Measurements from ENCODE around the gene UBE2I.

Gene UBE2I

DNA sequence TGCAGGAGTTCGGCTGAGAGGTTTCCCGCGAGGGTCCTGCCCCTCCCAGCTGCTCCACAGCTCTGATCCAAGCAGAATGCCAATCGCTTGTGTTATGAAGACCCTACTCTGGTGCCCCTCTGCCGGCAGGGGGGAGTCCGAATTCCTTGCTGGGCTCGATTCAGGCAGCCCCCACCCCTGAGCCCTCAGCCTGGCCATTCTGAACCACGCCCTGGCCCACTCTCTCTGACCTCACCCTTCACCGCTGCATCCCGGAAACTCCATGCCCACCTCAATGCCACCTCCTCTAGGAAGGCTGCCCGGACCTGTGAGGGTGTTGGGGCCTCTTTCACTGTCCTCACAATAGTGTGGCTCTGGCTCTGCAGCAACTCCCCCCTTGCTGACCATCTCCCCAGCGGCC lies 7.9 kb upstream of the UBE2I start:
- no peak overlapping the region for H4K91ac ChIP-seq (ENCODE audit: low read depth, low read length, poor library complexity)
- H3K18ac ChIP-seq (ENCODE audit: low read length): peak overlapping the region; percentile 92
- peak overlapping the region; percentile 48 for H2AK5ac ChIP-seq (ENCODE audit: low read depth, low read length)
- peaks cover 0 to 48% (median 0%) of the 10 kb centered on the region in 3 experiments for H3K27me3 ChIP-seq (ENCODE audit: control insufficient read depth in 3 of 3, insufficient read depth in 3 of 3, low read depth in 1 of 3, low read length in 3 of 3)
- peak overlapping the region; percentile 38 for H3K14ac ChIP-seq (ENCODE audit: low read length)
- peak overlapping the region; percentile 90 for H2BK12ac ChIP-seq (ENCODE audit: low read length)
- no peaks in the 10 kb centered on the region for H3K36me3 ChIP-seq (replicated peaks in 1 of 2; ENCODE audit: control insufficient read depth in 2 of 2, insufficient read depth in 2 of 2, low read length in 2 of 2)
- no peak overlapping the region for H3K4me2 ChIP-seq (ENCODE audit: insufficient read depth, low read length, poor library complexity, severe bottlenecking)
- no peaks in the 10 kb centered on the region for H3K9me3 ChIP-seq (replicated peaks in 1 of 2; ENCODE audit: control insufficient read depth in 2 of 2, insufficient read depth in 1 of 2, low read depth in 1 of 2, low read length in 2 of 2)
- H2BK120ac ChIP-seq (ENCODE audit: low read depth, low read length): no peak overlapping the region
- H3K9ac ChIP-seq (ENCODE audit: low read depth, low read length, poor library complexity): no peak overlapping the region
- peak overlapping the region; percentile 95 for H3K23ac ChIP-seq (ENCODE audit: low read depth, low read length, poor library complexity)
- DNase-seq (ENCODE audit: low spot score): no peak
- peak overlapping the region; percentile 89 for H2AFZ ChIP-seq (ENCODE audit: low read length)
- whole genome bisulfite sequencing, 2 donors (ENCODE audit: extremely low coverage in 2 of 2, insufficient read length in 2 of 2, insufficient replicate concordance in 1 of 2): no CpG with 5 or more reads among the region's 12 CpGs
- no peaks in the 10 kb centered on the region for H3K79me1 ChIP-seq (ENCODE audit: low read depth, low read length)
- H3K27ac ChIP-seq (replicated peaks; ENCODE audit: low read length): no peak overlapping the region
- no peak overlapping the region for H3K4me3 ChIP-seq (ENCODE audit: low read length in 2 of 2)
- peak overlapping the region; percentile 60 for H2BK5ac ChIP-seq (ENCODE audit: low read length)
- H3K4me1 ChIP-seq (ENCODE audit: control insufficient read depth in 2 of 2, insufficient read depth in 1 of 2, low read depth in 1 of 2, low read length in 2 of 2): peaks cover 3 to 4% of the 10 kb centered on the region in 2 donors
- peak overlapping the region; percentile 70 for H4K8ac ChIP-seq (ENCODE audit: low read depth, low read length)
- H2BK15ac ChIP-seq (ENCODE audit: low read length): no peak overlapping the region
- peak overlapping the region; percentile 26 for H3K4ac ChIP-seq (ENCODE audit: low read length)

DNA sequence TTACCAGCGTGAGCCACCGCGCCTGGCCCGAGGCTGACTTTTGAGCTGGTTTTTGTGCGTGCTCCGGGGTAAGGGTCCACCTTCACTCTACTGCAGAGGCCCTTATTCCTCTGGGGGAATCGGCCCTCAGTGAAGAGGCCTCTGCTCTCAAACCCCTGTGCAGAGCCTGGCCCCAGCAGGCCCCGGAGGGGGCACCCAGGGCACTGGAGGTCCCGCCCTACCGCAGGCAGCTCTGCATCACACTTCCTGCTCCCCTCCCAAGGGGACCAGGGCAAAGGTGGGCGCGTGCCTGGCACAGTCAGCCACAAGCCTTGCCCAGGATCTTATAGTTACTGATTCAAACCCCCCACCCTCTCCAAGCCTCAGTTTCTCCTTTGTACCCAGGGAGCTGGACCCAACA lies 3.6 kb upstream of the UBE2I start:
- no CpG with 5 or more reads among the region's 12 CpGs for WGBS, 2 donors (ENCODE audit: extremely low coverage in 2 of 2, insufficient read length in 2 of 2, insufficient replicate concordance in 1 of 2)
- peak overlapping the region; percentile 17 for H3K18ac ChIP-seq (ENCODE audit: low read length)
- H3K27ac ChIP-seq (replicated peaks; ENCODE audit: low read length): no peak overlapping the region
- peaks cover 2 to 3% of the 10 kb centered on the region in 2 donors for H3K4me1 ChIP-seq (ENCODE audit: control insufficient read depth in 2 of 2, insufficient read depth in 1 of 2, low read depth in 1 of 2, low read length in 2 of 2)
- H3K4ac ChIP-seq (ENCODE audit: low read length): no peak overlapping the region
- DNase-seq (ENCODE audit: low spot score): no peak
- H3K79me1 ChIP-seq (ENCODE audit: low read depth, low read length): no peaks in the 10 kb centered on the region
- no peak overlapping the region for H3K4me2 ChIP-seq (ENCODE audit: insufficient read depth, low read length, poor library complexity, severe bottlenecking)
- H4K8ac ChIP-seq (ENCODE audit: low read depth, low read length): no peak overlapping the region
- peaks cover 0 to 12% (median 0%) of the 10 kb centered on the region in 3 experiments for H3K27me3 ChIP-seq (ENCODE audit: control insufficient read depth in 3 of 3, insufficient read depth in 3 of 3, low read depth in 1 of 3, low read length in 3 of 3)
- H3K4me3 ChIP-seq (ENCODE audit: low read length in 2 of 2): no peak overlapping the region
- peak overlapping the region; percentile 60 for H3K9ac ChIP-seq (ENCODE audit: low read depth, low read length, poor library complexity)
- no peak overlapping the region for H2AK5ac ChIP-seq (ENCODE audit: low read depth, low read length)
- H2BK12ac ChIP-seq (ENCODE audit: low read length): no peak overlapping the region
- peaks cover 0 to 6% of the 10 kb centered on the region in 2 donors for H3K36me3 ChIP-seq (replicated peaks in 1 of 2; ENCODE audit: control insufficient read depth in 2 of 2, insufficient read depth in 2 of 2, low read length in 2 of 2)
- H3K23ac ChIP-seq (ENCODE audit: low read depth, low read length, poor library complexity): no peak overlapping the region
- no peaks in the 10 kb centered on the region for H3K9me3 ChIP-seq (replicated peaks in 1 of 2; ENCODE audit: control insufficient read depth in 2 of 2, insufficient read depth in 1 of 2, low read depth in 1 of 2, low read length in 2 of 2)
- no peak overlapping the region for H2BK5ac ChIP-seq (ENCODE audit: low read length)
- no peak overlapping the region for H3K14ac ChIP-seq (ENCODE audit: low read length)
- H2BK15ac ChIP-seq (ENCODE audit: low read length): no peak overlapping the region
- no peak overlapping the region for H2BK120ac ChIP-seq (ENCODE audit: low read depth, low read length)
- no peak overlapping the region for H2AFZ ChIP-seq (ENCODE audit: low read length)
- H4K91ac ChIP-seq (ENCODE audit: low read depth, low read length, poor library complexity): no peak overlapping the region

DNA sequence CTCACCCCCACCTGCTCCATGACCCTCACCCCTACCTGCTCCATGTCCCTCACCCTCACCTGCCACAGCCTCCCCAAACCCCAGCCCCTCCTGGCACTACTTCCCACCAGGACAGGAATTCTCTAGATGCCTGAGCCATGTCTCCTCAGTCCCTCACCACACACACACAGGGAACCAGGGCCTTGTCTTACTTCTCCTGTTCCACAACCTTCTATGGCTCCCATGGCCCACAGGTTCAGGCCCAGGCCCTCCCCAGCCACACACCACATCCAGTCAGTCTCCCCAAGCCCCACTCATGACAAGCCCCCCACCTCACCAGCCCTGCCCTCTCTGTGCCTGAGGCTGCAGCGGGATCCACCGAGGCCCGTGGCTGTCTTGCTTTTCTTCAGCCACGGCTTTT lies 3.1 kb upstream of the UBE2I start:
- peaks cover 5 to 8% of the 10 kb centered on the region in 2 donors for H3K4me1 ChIP-seq (ENCODE audit: control insufficient read depth in 2 of 2, insufficient read depth in 1 of 2, low read depth in 1 of 2, low read length in 2 of 2)
- H2BK15ac ChIP-seq (ENCODE audit: low read length): no peak overlapping the region
- no peaks in the 10 kb centered on the region for H3K9me3 ChIP-seq (replicated peaks in 1 of 2; ENCODE audit: control insufficient read depth in 2 of 2, insufficient read depth in 1 of 2, low read depth in 1 of 2, low read length in 2 of 2)
- peaks cover 1% of the 10 kb centered on the region for H3K79me1 ChIP-seq (ENCODE audit: low read depth, low read length)
- no peak overlapping the region for H3K27ac ChIP-seq (replicated peaks; ENCODE audit: low read length)
- H3K18ac ChIP-seq (ENCODE audit: low read length): no peak overlapping the region
- H3K4me2 ChIP-seq (ENCODE audit: insufficient read depth, low read length, poor library complexity, severe bottlenecking): no peak overlapping the region
- no peak overlapping the region for H4K91ac ChIP-seq (ENCODE audit: low read depth, low read length, poor library complexity)
- no peak overlapping the region for H3K23ac ChIP-seq (ENCODE audit: low read depth, low read length, poor library complexity)
- no peak overlapping the region for H2AFZ ChIP-seq (ENCODE audit: low read length)
- H3K4ac ChIP-seq (ENCODE audit: low read length): no peak overlapping the region
- no peak overlapping the region for H3K14ac ChIP-seq (ENCODE audit: low read length)
- H3K4me3 ChIP-seq (ENCODE audit: low read length in 2 of 2): no peak overlapping the region
- peaks cover 0 to 11% of the 10 kb centered on the region in 2 donors for H3K36me3 ChIP-seq (replicated peaks in 1 of 2; ENCODE audit: control insufficient read depth in 2 of 2, insufficient read depth in 2 of 2, low read length in 2 of 2)
- no peak overlapping the region for H2BK5ac ChIP-seq (ENCODE audit: low read length)
- H3K9ac ChIP-seq (ENCODE audit: low read depth, low read length, poor library complexity): peak overlapping the region; percentile 60
- H4K8ac ChIP-seq (ENCODE audit: low read depth, low read length): no peak overlapping the region
- no peak overlapping the region for H2BK12ac ChIP-seq (ENCODE audit: low read length)
- peaks cover 0 to 9% (median 0%) of the 10 kb centered on the region in 3 experiments for H3K27me3 ChIP-seq (ENCODE audit: control insufficient read depth in 3 of 3, insufficient read depth in 3 of 3, low read depth in 1 of 3, low read length in 3 of 3)
- peak overlapping the region; percentile 32 for H2AK5ac ChIP-seq (ENCODE audit: low read depth, low read length)
- no peak overlapping the region for H2BK120ac ChIP-seq (ENCODE audit: low read depth, low read length)
- no CpG with 5 or more reads among the region's 4 CpGs for WGBS, 2 donors (ENCODE audit: extremely low coverage in 2 of 2, insufficient read length in 2 of 2, insufficient replicate concordance in 1 of 2)
- DNase-seq (ENCODE audit: low spot score): no peak

DNA sequence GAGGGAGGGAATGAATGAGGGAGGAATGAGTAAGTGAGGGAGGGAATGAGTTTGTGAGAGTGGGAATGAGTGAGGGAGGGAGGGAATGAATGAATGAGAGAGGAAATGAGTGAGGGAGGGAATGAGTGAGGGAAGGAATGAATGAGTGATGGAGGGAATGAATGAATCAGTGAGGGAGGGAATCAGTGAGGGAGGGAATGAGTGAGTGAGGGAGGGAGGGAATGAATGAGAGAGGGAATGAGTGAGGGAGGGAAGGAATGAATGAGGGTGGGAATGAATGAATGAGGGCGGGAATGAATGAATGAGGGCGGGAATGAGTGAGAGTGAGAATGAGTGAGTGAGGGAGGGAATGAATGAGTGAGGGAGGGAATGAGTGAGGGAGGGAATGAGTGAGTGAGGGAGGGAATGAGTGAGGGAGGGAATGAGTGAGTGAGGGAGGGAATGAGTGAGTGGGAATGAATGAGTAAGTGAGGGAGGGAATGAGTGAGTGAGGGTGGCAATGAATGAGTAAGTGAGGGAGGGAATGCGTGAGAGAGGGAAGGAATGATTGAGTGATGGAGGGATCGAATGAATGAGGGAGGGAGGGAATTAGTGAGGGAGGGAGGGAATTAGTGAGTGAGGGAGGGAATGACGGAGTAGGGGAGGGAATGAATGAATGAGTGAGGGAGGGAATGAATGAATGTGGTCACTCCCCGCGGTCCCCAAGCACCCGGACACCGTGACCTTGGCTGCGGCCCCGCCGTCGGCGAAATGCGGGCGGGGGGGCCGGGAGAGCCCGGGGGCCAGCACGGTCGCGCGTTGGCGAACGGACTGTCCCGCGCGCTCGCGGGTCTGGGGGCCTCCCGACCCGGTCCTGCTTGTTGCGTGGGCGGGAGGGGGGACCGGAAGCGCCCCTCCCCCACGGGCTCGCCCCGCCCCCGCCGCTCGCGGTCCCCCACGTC lies 1.1 kb upstream of the UBE2I start:
- peak overlapping the region; percentile 83 to 99 for H3K4me3 ChIP-seq (ENCODE audit: low read length in 2 of 2)
- H3K79me1 ChIP-seq (ENCODE audit: low read depth, low read length): peaks cover 6% of the 10 kb centered on the region
- peaks cover 10 to 30% of the 10 kb centered on the region in 2 donors for H3K36me3 ChIP-seq (replicated peaks in 1 of 2; ENCODE audit: control insufficient read depth in 2 of 2, insufficient read depth in 2 of 2, low read length in 2 of 2)
- H2AK5ac ChIP-seq (ENCODE audit: low read depth, low read length): peak overlapping the region; percentile 70
- H2BK120ac ChIP-seq (ENCODE audit: low read depth, low read length): no peak overlapping the region
- peak overlapping the region; percentile 58 for H3K27ac ChIP-seq (replicated peaks; ENCODE audit: low read length)
- H2BK5ac ChIP-seq (ENCODE audit: low read length): no peak overlapping the region
- no peak overlapping the region for H2BK12ac ChIP-seq (ENCODE audit: low read length)
- H4K91ac ChIP-seq (ENCODE audit: low read depth, low read length, poor library complexity): no peak overlapping the region
- H2BK15ac ChIP-seq (ENCODE audit: low read length): no peak overlapping the region
- H3K18ac ChIP-seq (ENCODE audit: low read length): peak overlapping the region; percentile 87
- H3K9me3 ChIP-seq (replicated peaks in 1 of 2; ENCODE audit: control insufficient read depth in 2 of 2, insufficient read depth in 1 of 2, low read depth in 1 of 2, low read length in 2 of 2): no peaks in the 10 kb centered on the region
- peak overlapping the region; percentile 95 for H2AFZ ChIP-seq (ENCODE audit: low read length)
- H3K4me1 ChIP-seq (ENCODE audit: control insufficient read depth in 2 of 2, insufficient read depth in 1 of 2, low read depth in 1 of 2, low read length in 2 of 2): peaks cover 12 to 13% of the 10 kb centered on the region in 2 donors
- H3K27me3 ChIP-seq (ENCODE audit: control insufficient read depth in 3 of 3, insufficient read depth in 3 of 3, low read depth in 1 of 3, low read length in 3 of 3): peaks cover 0 to 5% (median 0%) of the 10 kb centered on the region in 3 experiments
- H3K9ac ChIP-seq (ENCODE audit: low read depth, low read length, poor library complexity): peak overlapping the region; percentile 70
- H3K14ac ChIP-seq (ENCODE audit: low read length): no peak overlapping the region
- H3K23ac ChIP-seq (ENCODE audit: low read depth, low read length, poor library complexity): no peak overlapping the region
- H3K4ac ChIP-seq (ENCODE audit: low read length): no peak overlapping the region
- H3K4me2 ChIP-seq (ENCODE audit: insufficient read depth, low read length, poor library complexity, severe bottlenecking): peak overlapping the region; percentile 54
- WGBS, 2 donors (ENCODE audit: extremely low coverage in 2 of 2, insufficient read length in 2 of 2, insufficient replicate concordance in 1 of 2): 99 to 100% methylated on average over 2 to 5 of the region's 43 CpGs
- no peak overlapping the region for H4K8ac ChIP-seq (ENCODE audit: low read depth, low read length)
- DNase-seq (ENCODE audit: low spot score): no peak

Data from neuronal stem cell (in vitro differentiated cells).